Vagina (tissue), 2 donors: ENCODE measurements around the gene MAF.

Source experiments
- CTCF ChIP-seq, 3 experiments: fragments of 450-650 bp in 2 of 3; fragments of 200-600 bp in 1 of 3; sonication (generic) in 1 of 3; IDR thresholded peaks; one replicate each; pipeline ENCODE4 v1.5.1; 2017 to 2019; ENCODE audit warnings: antibody characterized with exemption in 3 of 3, mild to moderate bottlenecking in 2 of 3, moderate library complexity in 2 of 3
- POLR2A ChIP-seq, 2 donors: fragments of 450-650 bp; IDR thresholded peaks; one replicate each; pipeline ENCODE4 v1.6.1; 2017; ENCODE audit warnings: antibody characterized with exemption in 2 of 2, mild to moderate bottlenecking in 2 of 2, moderate library complexity in 2 of 2
- POLR2AphosphoS5 ChIP-seq, 2 donors: sonication (generic); formaldehyde crosslinking; IDR thresholded peaks; one replicate each; pipeline ENCODE4 v1.9.0; 2017; ENCODE audit warnings: antibody characterized with exemption in 2 of 2, mild to moderate bottlenecking in 2 of 2, low read depth in 1 of 2; ENCODE audit not compliant: insufficient read depth in 1 of 2

DNA sequence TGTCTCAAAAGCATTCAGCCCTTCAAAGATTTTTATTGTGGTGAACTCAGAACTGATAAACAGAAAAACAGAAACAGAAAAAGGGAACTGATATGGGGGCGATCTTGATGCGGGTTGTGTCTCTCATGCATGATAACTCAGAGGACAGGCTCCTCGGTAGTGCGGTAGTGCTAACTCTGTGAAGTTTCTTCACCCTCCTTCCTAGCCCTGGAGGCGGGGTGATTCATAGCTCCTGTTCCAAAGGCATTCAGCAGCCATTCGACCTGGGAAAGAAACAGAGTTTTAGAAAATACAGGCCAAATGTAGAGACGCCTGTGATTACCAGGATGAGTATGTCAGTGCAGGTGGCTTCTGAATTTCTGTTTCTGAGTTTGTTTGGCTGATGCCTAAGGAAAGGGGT is 5.5 kb upstream of the MAF start:
- TF ChIP-seq CTCF (IDR thresholded peaks at IDR 0.05) (no peak), POLR2A (IDR thresholded peaks at IDR 0.05) (no peak), POLR2AphosphoS5 (IDR thresholded peaks at IDR 0.05; ENCODE audit: insufficient read depth in 1 of 2, low read depth in 1 of 2) (peak in 1 of 2 donors; percentile 24)
